ENCODE data around the gene MOB3B. TPM values are rescaled to one million over a fixed set of nuclear protein-coding genes. Genes with fewer than 3 reads are reported as not detected.

MOB3B gene
- total RNA-seq, 1 experiment from 2014 or later = 2.6 TPM

DNA sequence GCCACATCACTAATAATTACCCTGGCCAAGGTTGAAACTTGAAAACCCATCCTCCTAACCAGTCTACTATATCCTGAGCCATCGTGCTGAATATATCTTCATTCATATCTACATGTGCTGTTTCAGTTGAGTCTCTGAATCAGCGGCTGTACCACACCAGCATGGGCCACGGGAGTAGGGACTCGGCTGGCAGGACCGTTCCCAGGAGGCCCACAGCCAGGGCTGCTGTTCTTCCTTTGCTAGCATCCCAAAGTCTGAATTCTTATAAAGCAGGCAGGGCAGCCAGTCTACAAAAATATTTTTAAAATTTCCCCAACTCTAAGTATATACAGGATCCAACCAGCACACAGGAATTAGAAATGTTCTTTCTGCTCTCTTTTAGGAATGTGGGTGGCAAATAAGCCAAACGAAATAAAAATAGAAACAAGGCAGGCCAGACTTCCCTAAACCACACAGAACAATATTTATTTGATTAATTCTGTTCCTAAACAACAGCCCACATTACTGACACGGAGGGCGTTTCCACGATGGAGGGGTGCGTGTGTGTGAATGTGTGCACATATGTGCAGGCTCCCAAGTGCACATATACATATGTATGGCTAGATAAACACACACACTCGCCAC lies 189.8 kb downstream of the MOB3B start:
- no peak for ATAC-seq
- Histone ChIP-seq H3K79me2 (ENCODE audit: low read length) (no peaks in the 10 kb centered on the region), H2AFZ (ENCODE audit: low read length) (no peak overlapping the region), H3K27me3 (ENCODE audit: low read length) (no peaks in the 10 kb centered on the region), H3K9me2 (replicated peaks; ENCODE audit: low read length) (no peaks in the 10 kb centered on the region), H3K27ac (ENCODE audit: low read length) (no peak overlapping the region), H3K9me3 (ENCODE audit: low read length) (no peaks in the 10 kb centered on the region), H3K9ac (ENCODE audit: low read length) (no peak overlapping the region), H3K4me1 (ENCODE audit: insufficient read depth, low read length) (no peaks in the 10 kb centered on the region), H3K36me3 (ENCODE audit: low read depth, low read length) (no peaks in the 10 kb centered on the region), H3K4me2 (ENCODE audit: low read length) (no peak overlapping the region), H3K4me3 (ENCODE audit: low read length) (no peak overlapping the region), H3F3A (ENCODE audit: low read length, unreplicated experiment) (no peaks in the 10 kb centered on the region), H4K20me1 (ENCODE audit: low read length) (no peaks in the 10 kb centered on the region)
- TF ChIP-seq EZH2phosphoT487 (IDR thresholded peaks at IDR 0.05; ENCODE audit: borderline replicate concordance, low read length) (no peak), EZH2 (IDR thresholded peaks at IDR 0.05; ENCODE audit: low read length, unreplicated experiment) (no peak)
- TF ChIP-seq, protein P1, sequence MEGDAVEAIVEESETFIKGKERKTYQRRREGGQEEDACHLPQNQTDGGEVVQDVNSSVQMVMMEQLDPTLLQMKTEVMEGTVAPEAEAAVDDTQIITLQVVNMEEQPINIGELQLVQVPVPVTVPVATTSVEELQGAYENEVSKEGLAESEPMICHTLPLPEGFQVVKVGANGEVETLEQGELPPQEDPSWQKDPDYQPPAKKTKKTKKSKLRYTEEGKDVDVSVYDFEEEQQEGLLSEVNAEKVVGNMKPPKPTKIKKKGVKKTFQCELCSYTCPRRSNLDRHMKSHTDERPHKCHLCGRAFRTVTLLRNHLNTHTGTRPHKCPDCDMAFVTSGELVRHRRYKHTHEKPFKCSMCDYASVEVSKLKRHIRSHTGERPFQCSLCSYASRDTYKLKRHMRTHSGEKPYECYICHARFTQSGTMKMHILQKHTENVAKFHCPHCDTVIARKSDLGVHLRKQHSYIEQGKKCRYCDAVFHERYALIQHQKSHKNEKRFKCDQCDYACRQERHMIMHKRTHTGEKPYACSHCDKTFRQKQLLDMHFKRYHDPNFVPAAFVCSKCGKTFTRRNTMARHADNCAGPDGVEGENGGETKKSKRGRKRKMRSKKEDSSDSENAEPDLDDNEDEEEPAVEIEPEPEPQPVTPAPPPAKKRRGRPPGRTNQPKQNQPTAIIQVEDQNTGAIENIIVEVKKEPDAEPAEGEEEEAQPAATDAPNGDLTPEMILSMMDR (conservative IDR thresholded peaks at IDR 0.05; ENCODE audit: low read depth, low read length) = no peak
- intact Hi-C loops (cut with micrococcal nuclease) = no loop called here
- ChIA-PET POLR2A (ENCODE audit: unreplicated experiment) (no interaction called here), CTCF (no interaction called here)
- no peak for DNase-seq
- no TSS peak for BruUV-seq (replicated peaks)

DNA sequence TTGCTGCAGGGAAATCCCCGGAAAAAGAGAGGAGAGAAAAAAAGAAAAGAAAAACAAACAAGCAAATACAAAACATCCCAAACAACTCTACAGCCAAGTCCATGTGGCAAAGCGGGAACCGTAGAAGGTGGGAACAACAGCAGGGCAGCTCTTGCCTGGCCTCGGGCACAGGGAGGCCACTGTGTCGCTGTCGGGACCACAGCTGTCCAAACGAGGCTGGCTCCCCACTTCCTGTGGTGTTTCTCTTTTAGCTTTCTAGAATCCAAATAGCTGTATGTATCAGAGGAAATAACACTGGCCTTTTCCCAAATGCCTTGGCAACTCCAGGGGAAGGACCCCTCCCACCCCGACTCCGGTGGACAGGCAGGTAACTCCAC lies 191.1 kb downstream of the MOB3B start:
- no TSS peak for BruUV-seq (replicated peaks)
- H2AFZ ChIP-seq (ENCODE audit: low read length) = no peak overlapping the region
- intact Hi-C loops (cut with micrococcal nuclease) = no loop called here

More for the DNA sequence above, 191.1 kb downstream of the MOB3B start:
- no peak overlapping the region for H3K4me2 ChIP-seq (ENCODE audit: low read length)
- H3K9ac ChIP-seq (ENCODE audit: low read length) = no peak overlapping the region
- H3K27ac ChIP-seq (ENCODE audit: low read length) = no peak overlapping the region
- no peaks in the 10 kb centered on the region for H4K20me1 ChIP-seq (ENCODE audit: low read length)
- ChIA-PET POLR2A (ENCODE audit: unreplicated experiment) (no interaction called here), CTCF (no interaction called here)
- no peaks in the 10 kb centered on the region for H3F3A ChIP-seq (ENCODE audit: low read length, unreplicated experiment)
- no peaks in the 10 kb centered on the region for H3K36me3 ChIP-seq (ENCODE audit: low read depth, low read length)
- H3K79me2 ChIP-seq (ENCODE audit: low read length) = no peaks in the 10 kb centered on the region
- ATAC-seq (no peak), DNase-seq (no peak)
- TF ChIP-seq, protein P1 (conservative IDR thresholded peaks at IDR 0.05; ENCODE audit: low read depth, low read length) = no peak
- TF ChIP-seq EZH2phosphoT487 (IDR thresholded peaks at IDR 0.05; ENCODE audit: borderline replicate concordance, low read length) = no peak
- TF ChIP-seq EZH2 (IDR thresholded peaks at IDR 0.05; ENCODE audit: low read length, unreplicated experiment) = no peak
- no peaks in the 10 kb centered on the region for H3K9me2 ChIP-seq (replicated peaks; ENCODE audit: low read length)
- 0 out of 2 replicates have a peak, but pooled peaks cover under 1% of the 10 kb centered on the region for H3K4me1 ChIP-seq (ENCODE audit: insufficient read depth, low read length)
- H3K4me3 ChIP-seq (ENCODE audit: low read length) = no peak overlapping the region
- no peaks in the 10 kb centered on the region for H3K27me3 ChIP-seq (ENCODE audit: low read length)
- H3K9me3 ChIP-seq (ENCODE audit: low read length) = no peaks in the 10 kb centered on the region

Measured in PC-3 (cell line).